WTC11 (cell line): ENCODE results near the gene OST4.

Experiments used
- ATF1 ChIP-seq: sonication (generic); formaldehyde crosslinking; IDR thresholded peaks from 2 replicates; pipeline ENCODE4 v1.8.1; 2023; ENCODE audit warnings: mild to moderate bottlenecking, moderate library complexity, missing genetic modification reagents
- CREM ChIP-seq: sonication (generic); formaldehyde crosslinking; IDR thresholded peaks from 2 replicates; pipeline ENCODE4 v1.8.1; 2022; ENCODE audit warnings: mild to moderate bottlenecking, missing genetic modification reagents, moderate library complexity
- ETV6 ChIP-seq: sonication (generic); formaldehyde crosslinking; IDR thresholded peaks from 2 replicates; pipeline ENCODE4 v1.8.1; 2022; ENCODE audit warnings: mild to moderate bottlenecking, missing genetic modification reagents
- NR2C2 ChIP-seq: sonication (generic); formaldehyde crosslinking; IDR thresholded peaks from 2 replicates; pipeline ENCODE4 v1.8.0; 2022; ENCODE audit warnings: mild to moderate bottlenecking, missing genetic modification reagents
- ZNF121 ChIP-seq: sonication (generic); formaldehyde crosslinking; IDR thresholded peaks from 2 replicates; pipeline ENCODE4 v1.8.0; 2023; ENCODE audit warnings: missing genetic modification reagents
- ZNF423 ChIP-seq: fragments of 250-450 bp; sonication (Bioruptor Pico); IDR thresholded peaks from 2 replicates; pipeline ENCODE4 v2.1.2; 2022; ENCODE audit warnings: mild to moderate bottlenecking, moderate library complexity
- TF ChIP-seq, protein P1 (sequence below): fragments of 250-450 bp; sonication (Bioruptor Pico); IDR thresholded peaks from 2 replicates; pipeline ENCODE4 v2.1.2; 2022; ENCODE audit warnings: mild to moderate bottlenecking, moderate library complexity
- TF ChIP-seq, protein P2 (sequence below): fragments of 200-600 bp; IDR thresholded peaks from 2 replicates; pipeline ENCODE4 v1.8.0; 2022; ENCODE audit warnings: antibody characterized with exemption
- TF ChIP-seq, protein P3 (sequence below): sonication (generic); formaldehyde crosslinking; IDR thresholded peaks from 2 replicates; pipeline ENCODE4 v1.8.1; 2023; ENCODE audit warnings: mild to moderate bottlenecking, missing genetic modification reagents, moderate library complexity
- TF ChIP-seq, protein P4 (sequence below): sonication (generic); formaldehyde crosslinking; IDR thresholded peaks from 2 replicates; pipeline ENCODE4 v1.8.1; 2023; ENCODE audit warnings: mild to moderate bottlenecking, missing genetic modification reagents

DNA sequence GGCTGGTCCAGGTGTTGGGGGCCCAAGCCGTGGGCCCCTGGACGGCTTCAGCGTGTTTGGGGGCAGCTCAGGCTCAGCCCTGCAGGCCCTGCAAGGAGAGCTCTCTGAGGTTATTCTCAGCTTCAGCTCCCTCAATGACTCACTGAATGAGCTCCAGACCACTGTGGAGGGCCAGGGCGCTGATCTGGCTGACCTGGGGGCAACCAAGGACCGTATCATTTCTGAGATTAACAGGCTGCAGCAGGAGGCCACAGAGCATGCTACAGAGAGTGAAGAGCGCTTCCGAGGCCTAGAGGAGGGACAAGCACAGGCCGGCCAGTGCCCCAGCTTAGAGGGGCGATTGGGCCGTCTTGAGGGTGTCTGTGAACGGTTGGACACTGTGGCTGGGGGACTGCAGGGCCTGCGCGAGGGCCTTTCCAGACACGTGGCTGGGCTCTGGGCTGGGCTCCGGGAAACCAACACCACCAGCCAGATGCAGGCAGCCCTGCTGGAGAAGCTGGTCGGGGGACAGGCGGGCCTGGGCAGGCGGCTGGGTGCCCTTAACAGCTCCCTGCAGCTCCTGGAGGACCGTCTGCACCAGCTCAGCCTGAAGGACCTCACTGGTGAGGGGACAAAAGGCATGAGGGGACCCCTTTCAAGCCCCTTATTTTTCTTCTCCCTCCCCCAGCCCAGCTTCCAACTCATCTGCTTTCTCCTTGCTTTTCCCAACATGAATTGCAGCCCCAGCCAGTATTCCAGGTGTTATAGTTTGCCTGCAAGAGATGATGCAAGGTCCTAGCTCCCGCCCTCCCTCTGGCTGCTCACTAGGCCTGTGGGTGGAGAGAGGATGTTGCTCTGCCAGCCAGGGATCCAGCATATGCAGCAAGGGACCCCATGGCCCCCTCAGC, 12.2 kb upstream of the OST4 start:
- TF ChIP-seq, protein P1, sequence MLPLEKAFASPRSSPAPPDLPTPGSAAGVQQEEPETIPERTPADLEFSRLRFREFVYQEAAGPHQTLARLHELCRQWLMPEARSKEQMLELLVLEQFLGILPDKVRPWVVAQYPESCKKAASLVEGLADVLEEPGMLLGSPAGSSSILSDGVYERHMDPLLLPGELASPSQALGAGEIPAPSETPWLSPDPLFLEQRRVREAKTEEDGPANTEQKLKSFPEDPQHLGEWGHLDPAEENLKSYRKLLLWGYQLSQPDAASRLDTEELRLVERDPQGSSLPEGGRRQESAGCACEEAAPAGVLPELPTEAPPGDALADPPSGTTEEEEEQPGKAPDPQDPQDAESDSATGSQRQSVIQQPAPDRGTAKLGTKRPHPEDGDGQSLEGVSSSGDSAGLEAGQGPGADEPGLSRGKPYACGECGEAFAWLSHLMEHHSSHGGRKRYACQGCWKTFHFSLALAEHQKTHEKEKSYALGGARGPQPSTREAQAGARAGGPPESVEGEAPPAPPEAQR (CRISPR knock-in tag): no peak
- TF ChIP-seq, protein P2, sequence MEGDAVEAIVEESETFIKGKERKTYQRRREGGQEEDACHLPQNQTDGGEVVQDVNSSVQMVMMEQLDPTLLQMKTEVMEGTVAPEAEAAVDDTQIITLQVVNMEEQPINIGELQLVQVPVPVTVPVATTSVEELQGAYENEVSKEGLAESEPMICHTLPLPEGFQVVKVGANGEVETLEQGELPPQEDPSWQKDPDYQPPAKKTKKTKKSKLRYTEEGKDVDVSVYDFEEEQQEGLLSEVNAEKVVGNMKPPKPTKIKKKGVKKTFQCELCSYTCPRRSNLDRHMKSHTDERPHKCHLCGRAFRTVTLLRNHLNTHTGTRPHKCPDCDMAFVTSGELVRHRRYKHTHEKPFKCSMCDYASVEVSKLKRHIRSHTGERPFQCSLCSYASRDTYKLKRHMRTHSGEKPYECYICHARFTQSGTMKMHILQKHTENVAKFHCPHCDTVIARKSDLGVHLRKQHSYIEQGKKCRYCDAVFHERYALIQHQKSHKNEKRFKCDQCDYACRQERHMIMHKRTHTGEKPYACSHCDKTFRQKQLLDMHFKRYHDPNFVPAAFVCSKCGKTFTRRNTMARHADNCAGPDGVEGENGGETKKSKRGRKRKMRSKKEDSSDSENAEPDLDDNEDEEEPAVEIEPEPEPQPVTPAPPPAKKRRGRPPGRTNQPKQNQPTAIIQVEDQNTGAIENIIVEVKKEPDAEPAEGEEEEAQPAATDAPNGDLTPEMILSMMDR: no peak
- TF ChIP-seq ZNF423 (CRISPR knock-in tag) (no peak), ZNF121 (CRISPR knock-in tag) (no peak), ATF1 (CRISPR knock-in tag) (no peak), NR2C2 (no peak), ETV6 (CRISPR knock-in tag) (no peak), CREM (CRISPR knock-in tag) (no peak)
- TF ChIP-seq, protein P3, sequence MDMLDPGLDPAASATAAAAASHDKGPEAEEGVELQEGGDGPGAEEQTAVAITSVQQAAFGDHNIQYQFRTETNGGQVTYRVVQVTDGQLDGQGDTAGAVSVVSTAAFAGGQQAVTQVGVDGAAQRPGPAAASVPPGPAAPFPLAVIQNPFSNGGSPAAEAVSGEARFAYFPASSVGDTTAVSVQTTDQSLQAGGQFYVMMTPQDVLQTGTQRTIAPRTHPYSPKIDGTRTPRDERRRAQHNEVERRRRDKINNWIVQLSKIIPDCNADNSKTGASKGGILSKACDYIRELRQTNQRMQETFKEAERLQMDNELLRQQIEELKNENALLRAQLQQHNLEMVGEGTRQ (CRISPR knock-in tag): no peak
- TF ChIP-seq, protein P4, sequence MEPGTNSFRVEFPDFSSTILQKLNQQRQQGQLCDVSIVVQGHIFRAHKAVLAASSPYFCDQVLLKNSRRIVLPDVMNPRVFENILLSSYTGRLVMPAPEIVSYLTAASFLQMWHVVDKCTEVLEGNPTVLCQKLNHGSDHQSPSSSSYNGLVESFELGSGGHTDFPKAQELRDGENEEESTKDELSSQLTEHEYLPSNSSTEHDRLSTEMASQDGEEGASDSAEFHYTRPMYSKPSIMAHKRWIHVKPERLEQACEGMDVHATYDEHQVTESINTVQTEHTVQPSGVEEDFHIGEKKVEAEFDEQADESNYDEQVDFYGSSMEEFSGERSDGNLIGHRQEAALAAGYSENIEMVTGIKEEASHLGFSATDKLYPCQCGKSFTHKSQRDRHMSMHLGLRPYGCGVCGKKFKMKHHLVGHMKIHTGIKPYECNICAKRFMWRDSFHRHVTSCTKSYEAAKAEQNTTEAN: no peak
